HFFc6 (cell line): ENCODE measurements around the gene ACOX1. TPM values are rescaled to one million over a fixed set of nuclear protein-coding genes. Genes with fewer than 3 reads are reported as not detected.
"Not testable (repeated sequence)": the region's sequence is repeated elsewhere in the genome, so short reads cannot be mapped to it uniquely, and the experiment has no call there.

Experiments
- DNase-seq: peaks from one replicate; pipeline ENCODE4 v3.0.0-alpha.2; 2018
- H3K27ac Mint-ChIP-seq: 2 replicates; pipeline ENCODE4 v1.8.0; 2020; ENCODE audit warnings: mild to moderate bottlenecking, mixed read lengths
- H3K27me3 Mint-ChIP-seq: 2 replicates; pipeline ENCODE4 v1.8.0; 2021; ENCODE audit warnings: mild to moderate bottlenecking, moderate library complexity, mixed read lengths; ENCODE audit not compliant: insufficient read depth
- H3K36me3 Mint-ChIP-seq: 2 replicates; pipeline ENCODE4 v1.8.0; 2021; ENCODE audit warnings: low read depth, mixed read lengths
- H3K4me1 Mint-ChIP-seq: 2 replicates; pipeline ENCODE4 v1.8.0; 2020; ENCODE audit warnings: low read depth, mixed read lengths
- H3K4me3 Mint-ChIP-seq: 2 replicates; pipeline ENCODE4 v1.8.0; 2020; ENCODE audit warnings: mild to moderate bottlenecking, moderate library complexity, mixed read lengths
- H3K9me3 Mint-ChIP-seq: 2 replicates; pipeline ENCODE4 v1.8.0; 2020; ENCODE audit warnings: mild to moderate bottlenecking, mixed read lengths
- total RNA-seq, 6 experiments: library from RNA; stranded (reverse); fragmentation: NEBNext Ultra II Directional; extraction: Animal tissue kit (Norgen Biotek cat#: 25700); gene quantifications; 2 replicates in 1 of 6; 3 replicates in 5 of 6; pipeline ENCODE4 v1.2.3, GENCODE V29; 2021
- TF ChIP-seq, protein P1 (sequence below): fragments of 200-600 bp; sonication (generic); IDR thresholded peaks from 2 replicates; pipeline ENCODE4 v1.5.0; 2021; ENCODE audit warnings: antibody characterized with exemption, mild to moderate bottlenecking

ACOX1 gene
- total RNA-seq, 6 experiments from 2014 or later, result 40.4 to 47.2 (median 44.5) TPM

DNA sequence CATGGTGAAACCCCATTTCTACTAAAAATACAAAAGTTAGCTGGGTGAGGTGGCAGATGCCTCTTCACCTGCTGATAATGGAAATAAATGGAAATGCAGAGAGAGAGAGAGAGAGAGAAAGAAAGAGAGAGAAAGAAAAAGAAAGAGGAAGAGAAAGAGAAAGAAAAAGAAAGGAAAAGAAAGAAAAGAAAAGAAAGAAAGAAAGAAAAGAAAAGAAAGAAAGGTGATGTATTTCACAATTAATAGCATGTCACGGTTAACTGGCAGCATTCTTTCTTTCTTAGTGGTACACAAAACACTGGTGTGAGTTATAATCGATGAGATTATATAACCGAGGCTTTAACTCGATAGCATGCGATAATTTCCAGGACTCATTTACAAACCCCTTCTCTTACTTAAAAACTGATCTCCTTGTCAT, 3.2 kb downstream of the ACOX1 start:
- Mint-ChIP-seq H3K9me3 (no peaks in the 10 kb centered on the region), H3K27ac (peak overlapping the region; percentile 1; the same call in 1 of the 2 replicates), H3K27me3 (peaks cover 4% of the 10 kb centered on the region), H3K4me3 (peak overlapping the region; percentile 61), H3K4me1 (peaks cover 32% of the 10 kb centered on the region), H3K36me3 (peaks cover 29% of the 10 kb centered on the region)
- no peak for DNase-seq
- TF ChIP-seq, protein P1, sequence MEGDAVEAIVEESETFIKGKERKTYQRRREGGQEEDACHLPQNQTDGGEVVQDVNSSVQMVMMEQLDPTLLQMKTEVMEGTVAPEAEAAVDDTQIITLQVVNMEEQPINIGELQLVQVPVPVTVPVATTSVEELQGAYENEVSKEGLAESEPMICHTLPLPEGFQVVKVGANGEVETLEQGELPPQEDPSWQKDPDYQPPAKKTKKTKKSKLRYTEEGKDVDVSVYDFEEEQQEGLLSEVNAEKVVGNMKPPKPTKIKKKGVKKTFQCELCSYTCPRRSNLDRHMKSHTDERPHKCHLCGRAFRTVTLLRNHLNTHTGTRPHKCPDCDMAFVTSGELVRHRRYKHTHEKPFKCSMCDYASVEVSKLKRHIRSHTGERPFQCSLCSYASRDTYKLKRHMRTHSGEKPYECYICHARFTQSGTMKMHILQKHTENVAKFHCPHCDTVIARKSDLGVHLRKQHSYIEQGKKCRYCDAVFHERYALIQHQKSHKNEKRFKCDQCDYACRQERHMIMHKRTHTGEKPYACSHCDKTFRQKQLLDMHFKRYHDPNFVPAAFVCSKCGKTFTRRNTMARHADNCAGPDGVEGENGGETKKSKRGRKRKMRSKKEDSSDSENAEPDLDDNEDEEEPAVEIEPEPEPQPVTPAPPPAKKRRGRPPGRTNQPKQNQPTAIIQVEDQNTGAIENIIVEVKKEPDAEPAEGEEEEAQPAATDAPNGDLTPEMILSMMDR, result no peak

DNA sequence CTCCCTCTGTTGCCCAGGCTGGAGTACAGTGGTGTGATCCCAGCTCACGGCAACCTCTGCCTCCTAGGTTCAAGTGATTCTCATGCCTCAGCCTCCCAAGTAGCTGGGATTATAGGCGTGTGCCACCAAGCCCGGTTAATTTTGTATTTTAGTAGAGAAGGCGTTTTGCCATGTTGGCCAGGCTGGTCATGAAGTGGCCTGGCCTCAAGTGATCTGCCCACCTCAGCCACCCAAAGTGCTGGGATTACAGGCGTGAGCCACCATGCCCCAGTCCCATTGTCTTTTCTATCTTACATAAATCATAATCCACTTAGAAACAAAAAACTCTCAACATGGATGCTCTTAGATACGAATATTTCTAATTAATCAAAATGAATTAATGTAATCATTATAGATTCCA, 3.8 kb downstream of the ACOX1 start:
- not testable (repeated sequence) for H3K27ac Mint-ChIP-seq, H3K4me3 Mint-ChIP-seq
- peaks cover 34% of the 10 kb centered on the region for H3K36me3 Mint-ChIP-seq

DNA sequence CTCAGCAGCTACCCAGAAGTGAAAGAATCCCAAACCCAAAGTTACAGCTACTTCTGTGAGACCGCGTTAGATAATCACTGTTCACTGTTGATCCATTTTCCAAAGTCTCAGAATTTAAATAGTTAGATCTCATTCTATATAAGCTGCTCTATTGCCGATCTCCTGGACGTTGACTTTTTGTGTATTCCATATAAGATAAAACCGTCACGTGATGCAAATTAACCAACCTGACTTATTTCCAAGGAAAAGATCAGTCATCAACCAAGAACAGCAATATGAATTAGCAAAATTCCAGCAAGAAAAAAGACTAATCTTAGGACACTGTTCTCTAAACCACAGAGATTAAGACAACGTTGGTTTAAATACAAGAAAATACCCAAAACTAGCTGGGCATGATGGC, 8.3 kb downstream of the ACOX1 start:
- H3K27ac Mint-ChIP-seq, result peak overlapping the region; percentile 51
- peaks cover 2% of the 10 kb centered on the region for H3K27me3 Mint-ChIP-seq
- no peak for DNase-seq
- H3K4me1 Mint-ChIP-seq, result peaks cover 17% of the 10 kb centered on the region
- H3K9me3 Mint-ChIP-seq, result no peaks in the 10 kb centered on the region
- TF ChIP-seq, protein P1, result no peak
- H3K36me3 Mint-ChIP-seq, result peaks cover 20% of the 10 kb centered on the region
- no peak overlapping the region for H3K4me3 Mint-ChIP-seq

More for the DNA sequence above, 3.8 kb downstream of the ACOX1 start:
- not testable (repeated sequence) for H3K27me3 Mint-ChIP-seq, H3K9me3 Mint-ChIP-seq, DNase-seq
- H3K4me1 Mint-ChIP-seq, result peaks cover 33% of the 10 kb centered on the region

DNA sequence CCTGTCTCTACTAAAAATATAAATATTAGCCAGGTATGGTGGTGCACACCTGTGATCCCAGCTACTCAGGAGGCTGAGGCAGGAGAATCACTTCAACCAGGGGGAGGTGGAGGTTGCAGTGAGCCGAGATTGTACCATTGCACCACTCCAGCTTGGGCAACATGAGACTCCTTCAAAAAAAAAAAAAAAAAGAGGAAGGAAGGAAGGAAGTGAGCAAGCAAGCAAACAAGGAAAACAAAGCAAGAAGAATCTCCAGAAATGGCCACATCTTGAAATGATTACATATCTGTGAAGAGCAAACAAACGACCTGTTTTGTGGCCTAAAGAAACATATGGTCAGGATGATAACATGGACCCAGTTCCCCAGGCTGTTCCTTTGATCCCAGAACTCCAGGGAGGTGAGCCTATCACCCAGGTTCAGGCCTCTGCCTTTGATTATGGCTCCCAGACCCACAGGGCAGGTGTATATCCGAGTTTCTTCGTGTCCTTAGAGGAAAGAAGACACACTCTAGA, 8.9 kb downstream of the ACOX1 start:
- peak overlapping the region; percentile 51 for H3K27ac Mint-ChIP-seq
- TF ChIP-seq, protein P1, result no peak
- H3K4me1 Mint-ChIP-seq, result peaks cover 14% of the 10 kb centered on the region
- peak; percentile 32 for DNase-seq
- peaks cover 2% of the 10 kb centered on the region for H3K27me3 Mint-ChIP-seq
- no peak overlapping the region for H3K4me3 Mint-ChIP-seq
- H3K9me3 Mint-ChIP-seq, result no peaks in the 10 kb centered on the region
- H3K36me3 Mint-ChIP-seq, result peaks cover 18% of the 10 kb centered on the region

DNA sequence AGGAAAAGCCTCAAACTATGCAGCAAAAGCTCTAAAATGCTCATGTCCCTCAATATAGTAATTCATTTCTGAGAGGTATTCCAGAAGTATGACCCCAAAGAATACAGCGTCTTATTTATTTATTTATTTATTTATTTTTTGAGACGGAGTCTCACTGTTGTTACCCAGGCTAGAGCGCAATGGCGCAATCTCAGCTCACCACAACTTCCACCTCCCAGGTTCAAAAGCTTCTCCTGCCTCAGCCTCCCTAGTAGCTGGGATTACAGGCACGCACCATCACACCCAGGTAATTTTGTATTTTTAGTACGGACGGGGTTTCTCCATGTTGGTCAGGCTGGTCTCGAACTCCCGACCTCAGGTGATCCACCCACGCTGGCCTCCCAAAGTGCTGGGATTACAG, 9.9 kb downstream of the ACOX1 start:
- H3K9me3 Mint-ChIP-seq, DNase-seq, H3K4me3 Mint-ChIP-seq, H3K27ac Mint-ChIP-seq, H3K27me3 Mint-ChIP-seq: not testable (repeated sequence)
- Mint-ChIP-seq H3K36me3 (peaks cover 18% of the 10 kb centered on the region), H3K4me1 (peaks cover 14% of the 10 kb centered on the region)

DNA sequence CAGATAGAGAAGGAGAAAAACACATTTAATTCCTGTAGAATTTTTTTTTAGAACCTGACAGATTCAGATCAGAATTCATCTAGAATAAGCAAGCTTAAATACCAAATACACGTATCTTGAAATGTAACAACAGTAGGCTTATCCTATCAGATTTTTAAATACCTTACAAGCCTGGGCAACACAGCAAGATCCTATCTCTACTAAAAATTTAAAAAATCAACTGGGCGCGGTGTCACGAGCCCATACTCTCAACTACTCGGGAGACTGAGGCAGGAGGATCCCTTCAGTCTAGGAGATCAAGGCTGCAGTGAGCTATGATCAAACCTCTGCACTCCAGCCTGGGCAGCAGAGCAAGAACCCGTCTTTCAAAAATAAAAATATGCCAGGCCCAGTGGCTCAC, 13.5 kb downstream of the ACOX1 start:
- no peak overlapping the region for H3K4me3 Mint-ChIP-seq
- H3K27me3 Mint-ChIP-seq, result peaks cover 1% of the 10 kb centered on the region; the same call in 1 of the 2 replicates
- H3K9me3 Mint-ChIP-seq, result no peaks in the 10 kb centered on the region
- TF ChIP-seq, protein P1, result no peak
- no peak for DNase-seq
- no peak overlapping the region for H3K27ac Mint-ChIP-seq
- peaks cover 8% of the 10 kb centered on the region for H3K36me3 Mint-ChIP-seq
- peaks cover 12% of the 10 kb centered on the region for H3K4me1 Mint-ChIP-seq
